HUES64 (cell line): Measurements from ENCODE around the gene PHLDA2.

Experiments used
- H3K27ac ChIP-seq: 2 replicates; pipeline ENCODE4 v1.7.0; 2013; ENCODE audit warnings: low read depth, low read length, inconsistent platforms
- H3K27me3 ChIP-seq: 2 replicates; pipeline ENCODE4 v1.6.1; 2013; ENCODE audit warnings: mild to moderate bottlenecking, low read length; ENCODE audit not compliant: insufficient read depth
- H3K36me3 ChIP-seq: 2 replicates; pipeline ENCODE4 v1.6.1; 2013; ENCODE audit warnings: mild to moderate bottlenecking, low read length; ENCODE audit not compliant: insufficient read depth
- H3K4me1 ChIP-seq: 2 replicates; pipeline ENCODE4 v1.6.1; 2013; ENCODE audit warnings: mild to moderate bottlenecking, low read length, moderate library complexity; ENCODE audit not compliant: insufficient read depth
- H3K4me3 ChIP-seq: 2 replicates; pipeline ENCODE4 v1.5.1; 2013; ENCODE audit warnings: mild to moderate bottlenecking, low read length, moderate library complexity
- H3K9ac ChIP-seq: 2 replicates; pipeline ENCODE4 v1.6.1; 2013; ENCODE audit warnings: mild to moderate bottlenecking, low read depth, low read length
- H3K9me3 ChIP-seq: 2 replicates; pipeline ENCODE4 v1.6.1; 2013; ENCODE audit warnings: low read depth, low read length; ENCODE audit not compliant: insufficient read depth
- WGBS: fragments of 150-250, 120-280 bp; methylation state at CpG from one replicate; pipeline ENCODE4 v1.1.7; 2013; ENCODE audit warnings: missing lambda C conversion rate; 5-methylcytosine and 5-hydroxymethylcytosine counted together

Gene PHLDA2

GRCh38 chr11:2934021-2934550 lies 4.9 kb upstream of the PHLDA2 start:
- peaks cover 4% of the 10 kb centered on the region; the same call in 1 of the 2 replicates for H3K4me1 ChIP-seq
- H3K4me3 ChIP-seq = no peak overlapping the region
- H3K36me3 ChIP-seq = no peaks in the 10 kb centered on the region
- peaks cover 21% of the 10 kb centered on the region for H3K9me3 ChIP-seq
- no peak overlapping the region for H3K9ac ChIP-seq
- WGBS = 90% methylated on average over 7 of the region's 7 CpGs
- H3K27ac ChIP-seq = no peak overlapping the region
- peaks cover 14% of the 10 kb centered on the region for H3K27me3 ChIP-seq

DNA sequence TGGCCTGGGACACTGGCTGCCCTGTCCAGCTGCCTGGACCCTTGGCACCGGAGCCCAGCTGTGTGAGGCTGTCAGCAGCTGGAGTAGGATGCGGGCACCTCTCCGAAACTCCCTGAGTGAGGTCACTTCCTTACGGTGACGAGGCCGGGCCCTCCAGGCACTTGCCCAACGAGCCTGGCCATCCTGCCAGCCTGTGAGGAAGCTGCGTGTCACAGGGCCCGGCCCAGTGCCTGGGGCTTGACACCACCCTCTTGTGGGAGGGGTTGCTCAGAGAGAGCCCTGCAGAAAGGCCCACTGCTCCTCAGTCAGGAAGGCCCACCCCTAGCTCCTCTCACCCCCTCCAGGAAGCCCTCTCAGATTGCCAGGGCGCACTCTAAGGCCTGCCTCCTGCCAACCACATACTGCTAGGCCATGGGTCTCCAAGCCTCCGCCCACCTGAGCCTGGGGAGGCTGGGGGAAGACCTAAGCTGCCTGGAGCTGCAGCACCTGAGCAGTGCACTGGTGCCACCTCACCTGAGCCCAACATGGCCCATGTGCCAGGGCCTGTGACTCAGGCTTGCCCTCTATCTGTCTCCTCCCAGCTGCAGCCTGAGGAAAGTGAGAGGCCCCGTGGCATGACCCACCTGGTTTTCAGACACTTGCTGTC lies 4.3 kb upstream of the PHLDA2 start:
- no peak overlapping the region for H3K27ac ChIP-seq
- H3K27me3 ChIP-seq = peaks cover 20% of the 10 kb centered on the region
- WGBS = 63% methylated on average over 12 of the region's 12 CpGs
- no peak overlapping the region for H3K9ac ChIP-seq
- H3K4me1 ChIP-seq = peaks cover 4% of the 10 kb centered on the region; the same call in 1 of the 2 replicates
- no peaks in the 10 kb centered on the region for H3K36me3 ChIP-seq
- H3K4me3 ChIP-seq = no peak overlapping the region
- H3K9me3 ChIP-seq = peaks cover 16% of the 10 kb centered on the region

- Histone ChIP-seq H3K4me3 (no peak overlapping the region), H3K9me3 (peaks cover 9% of the 10 kb centered on the region), H3K27me3 (peaks cover 27% of the 10 kb centered on the region), H3K9ac (no peak overlapping the region), H3K4me1 (peaks cover 6% of the 10 kb centered on the region; the same call in 1 of the 2 replicates), H3K27ac (no peak overlapping the region), H3K36me3 (no peaks in the 10 kb centered on the region)
- WGBS = 80% methylated on average over 15 of the region's 15 CpGs
Measured at GRCh38 chr11:2932850-2933251, 3.6 kb upstream of the PHLDA2 start.

GRCh38 chr11:2931771-2932738 lies 2.8 kb upstream of the PHLDA2 start:
- H3K36me3 ChIP-seq = no peaks in the 10 kb centered on the region
- H3K4me3 ChIP-seq = no peak overlapping the region
- peaks cover 2% of the 10 kb centered on the region; the same call in 1 of the 2 replicates for H3K9me3 ChIP-seq
- no peak overlapping the region for H3K27ac ChIP-seq
- H3K27me3 ChIP-seq = peaks cover 35% of the 10 kb centered on the region
- 84% methylated on average over 13 of the region's 13 CpGs for WGBS
- H3K9ac ChIP-seq = no peak overlapping the region
- peaks cover 13% of the 10 kb centered on the region; the same call in 1 of the 2 replicates for H3K4me1 ChIP-seq

- Histone ChIP-seq H3K36me3 (no peaks in the 10 kb centered on the region), H3K27ac (no peak overlapping the region)
- 88% methylated on average over 4 of the region's 4 CpGs for WGBS
Measured at GRCh38 chr11:2931420-2931746, 2.2 kb upstream of the PHLDA2 start.

GRCh38 chr11:2930704-2931419 lies 1.6 kb upstream of the PHLDA2 start:
- Histone ChIP-seq H3K36me3 (no peaks in the 10 kb centered on the region), H3K27me3 (peaks cover 41% of the 10 kb centered on the region), H3K27ac (peak overlapping the region; percentile 77; the same call in 1 of the 2 replicates), H3K9ac (no peak overlapping the region), H3K9me3 (no peaks in the 10 kb centered on the region), H3K4me1 (peaks cover 16% of the 10 kb centered on the region; the same call in 1 of the 2 replicates), H3K4me3 (peak overlapping the region; percentile 44)
- WGBS = 39% methylated on average over 21 of the region's 21 CpGs

More at GRCh38 chr11:2931420-2931746, 2.2 kb upstream of the PHLDA2 start:
- H3K27me3 ChIP-seq = peaks cover 41% of the 10 kb centered on the region
- no peak overlapping the region for H3K9ac ChIP-seq
- no peaks in the 10 kb centered on the region for H3K9me3 ChIP-seq
- no peak overlapping the region for H3K4me3 ChIP-seq
- H3K4me1 ChIP-seq = peaks cover 16% of the 10 kb centered on the region; the same call in 1 of the 2 replicates

DNA sequence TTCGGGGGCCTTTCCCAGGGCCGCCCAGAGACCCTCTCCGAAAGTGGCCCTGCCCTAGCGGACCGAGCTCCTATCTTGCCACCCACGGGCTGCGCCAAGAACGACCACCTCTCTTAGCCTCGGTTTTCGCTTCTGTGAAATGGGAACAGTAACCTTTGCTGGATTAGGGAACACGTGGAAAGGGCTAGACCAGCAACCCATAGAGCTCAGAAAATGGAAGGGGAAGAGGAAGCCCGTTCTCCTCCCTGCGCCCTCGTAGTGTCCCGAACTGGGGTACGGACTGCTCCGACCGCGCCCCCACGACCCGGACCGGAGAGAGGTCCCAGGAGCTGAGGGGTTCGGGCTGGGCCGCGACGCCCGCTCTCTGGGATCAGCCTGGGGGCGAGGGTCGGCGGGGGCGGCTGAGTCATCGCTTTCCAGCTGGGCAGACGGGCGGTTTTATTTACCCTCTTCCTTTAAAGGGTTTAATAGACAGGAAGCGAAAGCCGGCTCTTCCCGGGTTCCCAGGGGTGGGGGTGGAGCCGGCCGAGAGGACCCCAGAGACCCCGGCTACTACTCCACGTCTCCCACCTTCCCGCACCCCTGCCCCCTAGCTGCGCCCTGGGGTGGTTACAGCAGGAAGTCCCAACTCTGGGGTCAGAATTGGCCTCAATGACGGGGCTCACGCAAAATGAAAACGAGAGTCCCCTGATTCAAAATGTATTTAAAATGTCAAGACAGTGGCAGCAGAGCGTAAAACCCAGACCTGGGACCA lies 907 bp upstream of the PHLDA2 start:
- Histone ChIP-seq H3K27ac (peak overlapping the region; percentile 77; the same call in 1 of the 2 replicates), H3K27me3 (peaks cover 41% of the 10 kb centered on the region), H3K4me3 (peak overlapping the region; percentile 44), H3K9ac (peak overlapping the region; percentile 61), H3K36me3 (no peaks in the 10 kb centered on the region), H3K4me1 (peaks cover 16% of the 10 kb centered on the region; the same call in 1 of the 2 replicates), H3K9me3 (no peaks in the 10 kb centered on the region)
- 3% methylated on average over 47 of the region's 47 CpGs for WGBS

- 2% methylated on average over 48 of the region's 48 CpGs for WGBS
- Histone ChIP-seq H3K9ac (peak overlapping the region; percentile 61), H3K36me3 (no peaks in the 10 kb centered on the region), H3K9me3 (no peaks in the 10 kb centered on the region), H3K4me3 (peak overlapping the region; percentile 44), H3K27me3 (peaks cover 41% of the 10 kb centered on the region), H3K27ac (no peak overlapping the region), H3K4me1 (peaks cover 16% of the 10 kb centered on the region; the same call in 1 of the 2 replicates)
Measured at GRCh38 chr11:2929531-2929949, 320 bp upstream of the PHLDA2 start.

DNA sequence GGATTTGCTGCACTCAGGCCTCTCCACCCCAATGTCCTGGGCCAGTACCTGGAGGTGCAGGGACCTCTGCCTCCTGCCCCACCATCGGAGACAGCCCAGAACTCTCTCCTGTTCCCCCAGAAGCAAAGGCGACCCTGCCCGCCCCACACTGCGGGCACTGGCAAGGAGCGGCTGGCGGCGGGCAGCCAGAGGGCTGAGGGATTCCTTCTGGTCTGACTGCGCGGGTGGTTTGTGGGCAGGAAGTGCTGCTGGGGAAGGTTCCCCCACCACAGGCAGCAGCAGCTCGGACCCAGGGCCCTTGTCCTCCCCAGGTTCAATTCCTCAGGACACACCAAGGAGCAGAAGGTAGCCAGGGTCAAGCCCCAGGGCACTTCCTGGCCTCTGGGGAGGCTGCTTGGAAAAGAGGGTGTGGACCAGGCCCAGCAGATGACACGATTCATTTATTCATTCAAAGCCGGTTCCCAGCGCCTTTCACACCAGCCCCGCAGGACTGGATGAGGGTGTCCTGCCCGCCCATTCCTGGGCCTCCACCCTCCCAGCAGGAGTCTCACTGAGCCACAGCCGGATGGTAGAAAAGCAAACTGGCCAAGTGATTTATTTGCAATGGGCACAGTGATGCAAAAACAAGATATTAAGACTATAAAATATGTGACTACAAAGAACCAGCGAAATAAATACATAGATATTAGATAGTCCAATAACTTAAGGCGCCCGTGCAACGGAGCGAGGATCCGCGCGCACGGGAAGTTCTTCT lies 1.2 kb downstream of the PHLDA2 start:
- no peaks in the 10 kb centered on the region for H3K9me3 ChIP-seq
- H3K9ac ChIP-seq = peak overlapping the region; percentile 78; the same call in 1 of the 2 replicates
- H3K4me1 ChIP-seq = peaks cover 16% of the 10 kb centered on the region; the same call in 1 of the 2 replicates
- 19% methylated on average over 25 of the region's 25 CpGs for WGBS
- no peak overlapping the region for H3K27ac ChIP-seq
- H3K36me3 ChIP-seq = no peaks in the 10 kb centered on the region
- H3K4me3 ChIP-seq = peak overlapping the region; percentile 68
- H3K27me3 ChIP-seq = peaks cover 41% of the 10 kb centered on the region
